ENCODE results near the gene MAST1. TPM values are rescaled to one million over a fixed set of nuclear protein-coding genes. Genes with fewer than 3 reads are reported as not detected.

MAST1 gene
- total RNA-seq, 1 experiment from 2014 or later: 28.9 TPM

DNA sequence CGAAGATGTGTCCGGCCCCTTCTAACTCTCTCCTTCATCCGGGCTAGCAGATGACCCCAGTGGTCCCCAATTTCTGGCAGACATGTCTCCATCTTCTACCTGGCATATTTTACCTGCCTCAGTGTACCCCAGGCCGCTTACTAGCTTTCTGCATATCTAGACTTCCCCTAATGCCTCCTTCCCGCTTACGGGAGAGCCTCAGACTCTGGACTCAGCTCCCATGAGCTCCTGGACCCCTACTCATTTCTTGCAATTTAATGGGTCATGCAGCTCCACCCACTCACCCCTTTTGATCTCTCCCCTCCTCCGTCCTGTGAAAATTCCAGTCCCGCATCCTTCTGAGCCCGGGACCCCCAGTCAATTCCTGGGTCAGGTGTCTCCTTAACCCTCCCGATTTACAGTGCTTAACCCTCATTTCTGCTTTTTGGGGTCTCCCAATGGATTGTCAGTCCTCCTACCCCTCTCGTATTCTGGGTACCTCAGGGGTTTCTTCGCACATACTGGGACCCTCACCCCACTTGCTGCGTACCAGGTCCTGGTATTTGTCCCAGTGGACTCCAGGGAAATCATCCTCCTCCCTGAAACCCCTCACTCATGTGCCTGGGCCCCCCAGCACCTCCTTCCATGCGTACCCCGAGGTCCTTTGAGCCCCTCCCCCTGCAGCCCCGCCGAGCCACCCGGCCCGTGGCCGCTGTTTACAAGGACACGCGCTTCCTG, 47.5 kb upstream of the MAST1 start:
- TF ChIP-seq RAD21 (IDR thresholded peaks at IDR 0.05; ENCODE audit: low read depth): no peak
- no peak for TF ChIP-seq ZFX (IDR thresholded peaks at IDR 0.05)
- ATAC-seq: no peak
- H3K27ac ChIP-seq (ENCODE audit: low read depth, low read length): peak overlapping the region; percentile 96
- BruUV-seq (replicated peaks): no TSS peak
- RAD21 ChIA-PET (ENCODE audit: low non-redundant PET in 1 of 2, low total read pairs in 2 of 2, uncharacterized antibody in 2 of 2, unreplicated experiment in 2 of 2): interaction anchor here (0.6 to 1.4 kb wide), 4 partner anchors 8 to 94 kb away, joined by 3 to 8 read pairs (median 4); partner anchors contain the start of gene FBXW9 (in 1 of the 2)
- DNase-seq (ENCODE audit: low read depth, low spot score): no peak
- POLR2A ChIA-PET: interaction anchor here (0.7 to 6.7 kb wide), 16 partner anchors 8 to 109 kb away, joined by 3 to 172 read pairs (median 8); partner anchors contain the start of genes DHPS, GET3, HOOK2 and PRDX2
- H3K27me3 ChIP-seq (ENCODE audit: insufficient read depth, low read length): no peaks in the 10 kb centered on the region
- H2AFZ ChIP-seq (ENCODE audit: low read depth, low read length, poor library complexity, severe bottlenecking): no peak overlapping the region
- no peaks in the 10 kb centered on the region for H3K9me2 ChIP-seq (ENCODE audit: insufficient read depth)
- peak overlapping the region; percentile 99 for H3K4me2 ChIP-seq (ENCODE audit: low read length)
- no peaks in the 10 kb centered on the region for H3K36me3 ChIP-seq (ENCODE audit: control insufficient read depth in 1 of 2, insufficient read depth in 2 of 2, low read length in 2 of 2)
- peak overlapping the region; percentile 77 to 84 for H3K4me3 ChIP-seq (replicated peaks in 1 of 2; ENCODE audit: low read depth in 1 of 2, low read length in 2 of 2)
- peak overlapping the region; percentile 93 for H3K9ac ChIP-seq (ENCODE audit: low read length)
- CTCF ChIA-PET: interaction anchor here (0.7 to 7.4 kb wide), 5 partner anchors 8 to 33 kb away, joined by 3 to 88 read pairs (median 21); partner anchors contain the start of gene HOOK2
- H4K20me1 ChIP-seq (ENCODE audit: insufficient read depth): no peaks in the 10 kb centered on the region
- H3K9me3 ChIP-seq (ENCODE audit: control insufficient read depth in 1 of 2, insufficient read depth in 1 of 2, low read depth in 1 of 2, low read length in 2 of 2): no peaks in the 10 kb centered on the region
- peaks cover 19% of the 10 kb centered on the region for H3K79me2 ChIP-seq (ENCODE audit: insufficient read depth, low read length)
- intact Hi-C loops (cut with micrococcal nuclease): no loop called here
- peaks cover 61 to 90% of the 10 kb centered on the region in 2 experiments for H3K4me1 ChIP-seq (ENCODE audit: control insufficient read depth in 1 of 2, insufficient read depth in 2 of 2, low read length in 2 of 2)

DNA sequence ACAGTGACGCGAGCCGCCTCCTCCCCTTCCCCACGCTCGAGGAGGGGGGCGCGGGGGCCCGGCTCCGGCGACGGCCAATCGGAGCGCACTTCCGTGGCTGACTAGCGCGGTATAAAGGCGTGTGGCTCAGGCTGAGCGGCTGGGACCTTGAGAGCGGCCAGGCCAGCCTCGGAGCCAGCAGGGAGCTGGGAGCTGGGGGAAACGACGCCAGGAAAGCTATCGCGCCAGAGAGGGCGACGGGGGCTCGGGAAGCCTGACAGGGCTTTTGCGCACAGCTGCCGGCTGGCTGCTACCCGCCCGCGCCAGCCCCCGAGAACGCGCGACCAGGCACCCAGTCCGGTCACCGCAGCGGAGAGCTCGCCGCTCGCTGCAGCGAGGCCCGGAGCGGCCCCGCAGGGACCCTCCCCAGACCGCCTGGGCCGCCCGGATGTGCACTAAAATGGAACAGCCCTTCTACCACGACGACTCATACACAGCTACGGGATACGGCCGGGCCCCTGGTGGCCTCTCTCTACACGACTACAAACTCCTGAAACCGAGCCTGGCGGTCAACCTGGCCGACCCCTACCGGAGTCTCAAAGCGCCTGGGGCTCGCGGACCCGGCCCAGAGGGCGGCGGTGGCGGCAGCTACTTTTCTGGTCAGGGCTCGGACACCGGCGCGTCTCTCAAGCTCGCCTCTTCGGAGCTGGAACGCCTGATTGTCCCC, 46.8 kb upstream of the MAST1 start, which contains the start of gene JUNB:
Gene JUNB (plus strand): TSS at position 142 of the 706 bp plus-strand sequence. CDS start 286 bp downstream, at position 428.
- DNase-seq (ENCODE audit: low read depth, low spot score): peak; percentile 93
- ChIA-PET CTCF (interaction anchor here (0.7 to 7.4 kb wide), 5 partner anchors 9 to 34 kb away, joined by 3 to 88 read pairs (median 21); partner anchors contain the start of gene HOOK2), RAD21 (ENCODE audit: low non-redundant PET in 1 of 2, low total read pairs in 2 of 2, uncharacterized antibody in 2 of 2, unreplicated experiment in 2 of 2) (interaction anchor here (0.6 to 1.4 kb wide), 5 partner anchors 8 to 95 kb away, joined by 3 to 8 read pairs (median 5); partner anchors contain the start of gene FBXW9 (in 1 of the 2)), POLR2A (interaction anchor here (0.6 to 6.7 kb wide), 18 partner anchors 9 to 128 kb away, joined by 3 to 172 read pairs (median 6); partner anchors contain the start of genes DHPS, GET3, HOOK2 and PRDX2)
- Histone ChIP-seq H3K9me3 (ENCODE audit: control insufficient read depth in 1 of 2, insufficient read depth in 1 of 2, low read depth in 1 of 2, low read length in 2 of 2) (no peaks in the 10 kb centered on the region), H3K4me1 (ENCODE audit: control insufficient read depth in 1 of 2, insufficient read depth in 2 of 2, low read length in 2 of 2) (peaks cover 61 to 90% of the 10 kb centered on the region in 2 experiments), H3K27ac (ENCODE audit: low read depth, low read length) (peak within 1 kb of the TSS; percentile 96), H3K4me2 (ENCODE audit: low read length) (peak within 1 kb of the TSS; percentile 99), H4K20me1 (ENCODE audit: insufficient read depth) (no peaks in the 10 kb centered on the region), H3K27me3 (ENCODE audit: insufficient read depth, low read length) (no peaks in the 10 kb centered on the region), H3K36me3 (ENCODE audit: control insufficient read depth in 1 of 2, insufficient read depth in 2 of 2, low read length in 2 of 2) (no peaks in the 10 kb centered on the region), H3K79me2 (ENCODE audit: insufficient read depth, low read length) (peaks cover 19% of the 10 kb centered on the region), H3K9me2 (ENCODE audit: insufficient read depth) (no peaks in the 10 kb centered on the region), H3K9ac (ENCODE audit: low read length) (peak within 1 kb of the TSS; percentile 93), H3K4me3 (replicated peaks in 1 of 2; ENCODE audit: low read depth in 1 of 2, low read length in 2 of 2) (peak within 1 kb of the TSS; percentile 77 to 84), H2AFZ (ENCODE audit: low read depth, low read length, poor library complexity, severe bottlenecking) (no peak within 1 kb of the TSS)
- ATAC-seq: peak; percentile 46
- intact Hi-C loops (cut with micrococcal nuclease): loop anchor here (2.0 kb wide), 1 partner anchor 13 kb away; no protein-coding TSS in a partner anchor
- no TSS peak for BruUV-seq (replicated peaks)
- TF ChIP-seq CBX3 (IDR thresholded peaks at IDR 0.05; ENCODE audit: low read depth) (no peak), ZNF274 (IDR thresholded peaks at IDR 0.05; ENCODE audit: low read depth, low read length) (no peak), SP1 (IDR thresholded peaks at IDR 0.05; ENCODE audit: low read depth) (no peak), FOSL1 (IDR thresholded peaks at IDR 0.05; ENCODE audit: low read depth) (no peak), SRF (IDR thresholded peaks at IDR 0.05; ENCODE audit: low read depth) (no peak), CEBPB (IDR thresholded peaks at IDR 0.05; ENCODE audit: low read depth) (no peak), EZH2 (IDR thresholded peaks at IDR 0.05) (no peak), YY1 (IDR thresholded peaks at IDR 0.05; ENCODE audit: extremely low read depth, insufficient replicate concordance, low read depth, low read length) (peak; percentile 43), SIN3A (IDR thresholded peaks at IDR 0.05; ENCODE audit: low read depth) (no peak)
- TF ChIP-seq, protein P1, sequence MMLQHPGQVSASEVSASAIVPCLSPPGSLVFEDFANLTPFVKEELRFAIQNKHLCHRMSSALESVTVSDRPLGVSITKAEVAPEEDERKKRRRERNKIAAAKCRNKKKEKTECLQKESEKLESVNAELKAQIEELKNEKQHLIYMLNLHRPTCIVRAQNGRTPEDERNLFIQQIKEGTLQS (IDR thresholded peaks at IDR 0.05): no peak
- TF ChIP-seq, protein P2, sequence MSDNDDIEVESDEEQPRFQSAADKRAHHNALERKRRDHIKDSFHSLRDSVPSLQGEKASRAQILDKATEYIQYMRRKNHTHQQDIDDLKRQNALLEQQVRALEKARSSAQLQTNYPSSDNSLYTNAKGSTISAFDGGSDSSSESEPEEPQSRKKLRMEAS (IDR thresholded peaks at IDR 0.05): no peak
- TF ChIP-seq, protein P3, sequence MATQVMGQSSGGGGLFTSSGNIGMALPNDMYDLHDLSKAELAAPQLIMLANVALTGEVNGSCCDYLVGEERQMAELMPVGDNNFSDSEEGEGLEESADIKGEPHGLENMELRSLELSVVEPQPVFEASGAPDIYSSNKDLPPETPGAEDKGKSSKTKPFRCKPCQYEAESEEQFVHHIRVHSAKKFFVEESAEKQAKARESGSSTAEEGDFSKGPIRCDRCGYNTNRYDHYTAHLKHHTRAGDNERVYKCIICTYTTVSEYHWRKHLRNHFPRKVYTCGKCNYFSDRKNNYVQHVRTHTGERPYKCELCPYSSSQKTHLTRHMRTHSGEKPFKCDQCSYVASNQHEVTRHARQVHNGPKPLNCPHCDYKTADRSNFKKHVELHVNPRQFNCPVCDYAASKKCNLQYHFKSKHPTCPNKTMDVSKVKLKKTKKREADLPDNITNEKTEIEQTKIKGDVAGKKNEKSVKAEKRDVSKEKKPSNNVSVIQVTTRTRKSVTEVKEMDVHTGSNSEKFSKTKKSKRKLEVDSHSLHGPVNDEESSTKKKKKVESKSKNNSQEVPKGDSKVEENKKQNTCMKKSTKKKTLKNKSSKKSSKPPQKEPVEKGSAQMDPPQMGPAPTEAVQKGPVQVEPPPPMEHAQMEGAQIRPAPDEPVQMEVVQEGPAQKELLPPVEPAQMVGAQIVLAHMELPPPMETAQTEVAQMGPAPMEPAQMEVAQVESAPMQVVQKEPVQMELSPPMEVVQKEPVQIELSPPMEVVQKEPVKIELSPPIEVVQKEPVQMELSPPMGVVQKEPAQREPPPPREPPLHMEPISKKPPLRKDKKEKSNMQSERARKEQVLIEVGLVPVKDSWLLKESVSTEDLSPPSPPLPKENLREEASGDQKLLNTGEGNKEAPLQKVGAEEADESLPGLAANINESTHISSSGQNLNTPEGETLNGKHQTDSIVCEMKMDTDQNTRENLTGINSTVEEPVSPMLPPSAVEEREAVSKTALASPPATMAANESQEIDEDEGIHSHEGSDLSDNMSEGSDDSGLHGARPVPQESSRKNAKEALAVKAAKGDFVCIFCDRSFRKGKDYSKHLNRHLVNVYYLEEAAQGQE (IDR thresholded peaks at IDR 0.05; ENCODE audit: low read depth): no peak
